SW 1271 (cell line): Measurements from ENCODE around the gene AGAP1.

Source experiments
- DNase-seq, 2 experiments: peaks; one replicate each; lab custom pipeline; 2025; lab: John Stamatoyannopoulos, UW

AGAP1 gene

DNA sequence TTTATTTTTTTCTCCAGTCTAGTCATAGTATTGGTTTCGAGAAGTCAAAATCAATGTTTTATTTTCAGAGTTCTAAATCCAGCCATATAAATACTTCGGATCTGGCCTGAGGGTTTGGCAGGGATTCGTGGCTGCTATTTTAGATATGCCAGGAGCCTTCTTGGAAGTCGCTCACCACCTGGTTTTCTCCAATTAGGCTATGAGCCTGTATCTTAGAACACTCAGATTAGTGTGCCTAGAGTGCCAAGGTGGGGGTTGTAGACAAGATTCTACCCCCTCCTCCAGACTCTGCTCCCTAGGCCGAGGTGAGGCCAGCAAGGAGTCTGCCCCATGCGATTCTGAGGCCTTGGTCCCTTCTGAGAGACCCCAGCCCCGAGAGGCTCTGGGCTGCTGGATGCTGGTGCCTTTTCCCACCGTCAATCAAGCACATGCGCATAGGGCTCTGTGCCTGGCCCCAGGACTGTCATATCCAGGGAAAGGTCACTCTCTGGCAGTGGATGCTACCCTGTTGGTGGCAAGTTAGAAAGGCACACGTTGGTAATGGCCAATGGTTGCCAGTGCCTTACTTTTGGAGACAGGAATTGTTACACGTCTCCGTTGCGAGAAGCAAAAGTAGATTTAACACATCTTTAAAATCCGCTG is 197.1 kb downstream of the AGAP1 start:
- DNase-seq = no peak

DNA sequence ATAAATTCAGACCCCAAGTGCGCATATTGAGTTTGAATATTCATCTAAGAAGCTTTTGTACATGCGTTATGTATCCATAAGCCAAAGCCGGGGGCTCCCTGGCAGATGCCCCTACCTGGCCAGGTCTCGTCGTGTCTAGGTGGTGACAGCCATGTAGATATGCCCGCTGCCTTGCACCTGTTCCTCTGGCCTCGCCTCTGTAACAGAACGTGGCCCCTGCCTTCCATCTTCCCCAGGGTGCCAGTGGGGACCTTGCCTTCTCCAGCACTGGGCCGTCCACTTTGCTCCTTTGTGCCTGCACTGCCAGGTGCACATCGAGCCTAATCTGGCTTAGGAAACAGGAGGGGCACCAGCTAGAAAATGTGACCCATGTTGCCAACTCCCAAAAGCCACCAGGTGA is 198.2 kb downstream of the AGAP1 start:
- DNase-seq = no peak

GRCh38 chr2:235692671-235693171 is 198.9 kb downstream of the AGAP1 start:
- DNase-seq = no peak

GRCh38 chr2:235693279-235693678 is 199.4 kb downstream of the AGAP1 start:
- no peak for DNase-seq

DNA sequence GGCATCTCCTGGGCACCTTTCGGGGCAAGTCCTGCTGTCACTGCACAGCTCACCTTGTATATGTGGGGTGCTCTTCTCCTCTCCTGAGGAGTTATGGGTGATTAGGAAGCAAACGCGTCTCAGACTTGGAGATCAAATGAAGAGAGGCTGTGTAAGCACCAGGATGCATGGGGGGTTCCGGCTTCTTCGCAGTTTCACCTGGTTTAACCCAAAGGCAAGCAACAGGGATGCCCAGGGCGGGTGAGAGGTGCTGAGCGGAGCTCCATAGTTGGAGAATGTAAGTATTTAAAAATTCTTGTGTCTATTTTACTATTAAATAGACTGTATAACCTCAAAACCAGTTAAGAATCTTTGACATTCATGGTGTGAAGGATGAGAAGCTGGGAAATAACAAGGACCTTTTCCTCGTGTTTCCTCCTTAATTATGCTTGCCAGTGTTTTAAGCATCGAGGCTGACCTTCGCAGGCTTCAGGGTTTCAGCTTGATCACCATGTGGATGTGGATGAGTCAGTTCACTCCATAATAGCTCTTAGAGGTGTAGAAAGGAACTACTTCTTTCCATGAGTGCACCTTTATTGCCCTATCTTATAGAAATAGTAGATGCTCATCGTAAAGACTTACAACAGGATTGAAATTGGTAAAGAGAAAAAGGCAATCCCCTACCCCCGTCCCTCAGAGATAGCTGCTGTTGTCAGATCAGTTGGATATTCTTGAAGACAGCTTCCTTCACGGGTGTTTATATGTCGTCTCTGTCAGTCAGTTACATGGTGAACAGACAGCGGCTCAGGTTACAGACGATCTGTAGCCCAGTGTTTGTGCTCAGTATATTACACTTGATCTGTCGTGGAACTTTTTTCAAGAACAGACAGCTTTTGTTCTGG is 201.1 kb downstream of the AGAP1 start:
- DNase-seq = no peak

DNA sequence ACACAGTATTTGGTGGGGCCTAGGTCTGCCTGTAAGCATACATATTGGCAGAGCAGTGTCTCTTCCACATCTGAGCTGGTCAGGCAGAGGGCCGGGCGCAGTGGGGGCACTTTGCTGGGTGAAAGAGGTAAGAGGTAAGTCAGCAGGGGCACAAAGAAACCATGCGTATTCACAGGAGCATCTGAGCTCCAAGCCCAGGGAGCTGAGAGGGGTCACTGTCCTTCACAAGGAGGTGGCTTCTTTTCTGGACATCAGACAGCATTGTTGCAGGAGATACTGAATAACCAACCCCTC is 201.7 kb downstream of the AGAP1 start:
- DNase-seq = no peak

- no peak for DNase-seq
These were observed 203.2 kb downstream of the AGAP1 start for GRCh38 chr2:235697041-235697440.

DNA sequence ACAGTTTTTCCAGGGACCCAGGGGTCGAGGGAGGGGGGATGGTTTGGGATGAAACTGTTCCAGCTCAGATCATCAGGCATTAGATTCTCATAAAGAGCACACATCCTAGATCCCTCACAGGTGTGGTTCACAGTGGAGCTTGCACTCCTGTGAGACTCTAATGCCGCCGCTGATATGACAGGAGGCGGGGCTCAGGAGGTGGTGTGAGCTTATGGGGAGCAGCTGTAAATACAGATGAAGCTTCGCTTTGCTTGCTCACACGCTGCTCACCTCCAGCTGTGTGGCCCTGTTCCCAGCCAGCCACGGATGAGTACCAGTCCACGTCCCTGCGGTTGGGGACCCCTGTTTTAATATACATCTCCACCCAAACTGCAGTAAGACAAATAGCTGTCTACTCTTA is 204.2 kb downstream of the AGAP1 start:
- no peak for DNase-seq

GRCh38 chr2:235698491-235698890 is 204.6 kb downstream of the AGAP1 start:
- no peak for DNase-seq

DNA sequence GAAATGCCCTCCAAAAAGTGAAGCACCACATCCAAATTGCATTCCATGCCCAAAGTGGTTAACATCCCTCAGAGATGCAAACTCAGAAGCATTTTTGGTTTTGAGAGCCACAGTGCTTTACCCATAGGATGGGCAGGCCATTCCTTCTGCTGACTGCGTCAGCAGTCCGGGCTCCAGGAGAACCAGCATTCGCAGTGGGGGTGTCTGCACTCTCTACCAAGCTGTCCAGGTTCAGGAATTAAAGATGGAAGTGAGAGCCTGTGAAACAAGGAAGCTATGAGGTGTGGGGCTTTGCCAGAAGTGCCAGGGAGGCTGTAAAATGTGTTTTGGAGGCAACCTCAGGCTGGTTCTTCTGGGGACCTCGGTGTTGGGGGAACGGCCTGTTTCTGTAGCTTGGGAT is 205.7 kb downstream of the AGAP1 start:
- no peak for DNase-seq

GRCh38 chr2:235701206-235701981 is 207.6 kb downstream of the AGAP1 start:
- DNase-seq = no peak

DNA sequence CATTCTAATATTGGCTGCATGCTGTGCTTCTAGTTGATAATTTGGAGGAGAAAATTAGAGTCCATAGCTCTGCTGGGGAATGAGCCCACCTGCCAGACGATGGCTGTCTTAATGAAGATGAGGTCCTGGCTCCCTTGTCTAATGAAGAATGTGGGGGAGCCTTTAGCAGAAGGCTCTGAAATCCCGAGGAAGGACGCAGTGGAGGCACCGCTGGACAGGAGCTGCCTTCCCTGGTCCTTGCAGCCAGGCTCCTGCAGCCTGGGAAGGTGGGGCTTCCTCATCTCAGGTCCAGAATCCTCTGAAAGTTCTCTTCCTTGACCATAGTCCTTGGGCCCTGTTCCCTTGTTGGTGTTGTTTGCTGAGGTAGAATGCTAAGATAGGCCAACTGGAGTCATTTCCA is 208.3 kb downstream of the AGAP1 start:
- DNase-seq = no peak

DNA sequence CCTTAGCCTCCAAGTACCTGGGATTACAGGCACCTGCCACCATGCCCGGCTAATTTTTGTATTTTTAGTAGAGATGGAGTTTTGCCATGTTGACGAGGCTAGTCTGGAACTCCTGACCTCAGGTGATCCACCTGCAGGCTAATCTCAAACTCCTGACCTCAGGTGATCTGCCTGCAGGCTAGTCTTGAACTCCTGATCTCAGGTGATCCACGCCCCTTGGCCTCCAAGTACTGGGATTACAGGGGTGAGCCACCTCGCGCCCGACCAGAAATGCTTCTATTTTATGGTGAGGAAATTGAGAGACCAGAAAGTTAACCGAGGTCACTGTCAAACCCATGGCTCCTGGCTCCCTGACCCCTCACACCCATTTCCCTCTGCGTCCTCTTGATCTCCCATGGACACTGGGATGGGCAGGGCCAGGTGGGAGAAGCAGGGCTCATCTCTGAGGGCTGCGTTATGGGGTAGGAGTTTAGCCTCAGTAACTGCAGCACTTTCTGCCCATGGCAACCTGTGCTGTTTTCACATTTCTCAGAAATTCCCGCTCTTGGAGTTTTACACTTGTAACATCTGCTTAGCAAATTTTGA is 210.0 kb downstream of the AGAP1 start:
- DNase-seq = no peak

DNA sequence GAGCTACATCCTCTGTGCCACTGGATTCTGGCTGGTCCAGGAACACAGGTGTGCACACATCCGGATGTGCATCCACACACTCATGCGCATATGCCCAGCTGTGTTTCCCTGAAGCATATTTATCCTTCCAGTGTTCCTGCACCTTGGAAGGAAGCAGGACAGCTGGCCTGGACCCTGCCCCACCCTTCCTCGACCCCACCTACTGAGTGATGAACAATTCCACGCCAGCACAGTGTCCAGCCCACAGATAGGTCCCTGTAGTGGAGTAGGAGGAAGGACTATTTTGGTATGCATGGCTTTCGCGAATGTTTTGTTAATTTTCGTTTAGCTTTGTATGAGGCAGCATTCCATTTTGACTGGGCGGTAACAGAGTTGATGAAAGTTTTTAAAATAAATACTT is 211.5 kb downstream of the AGAP1 start:
- no peak for DNase-seq

DNA sequence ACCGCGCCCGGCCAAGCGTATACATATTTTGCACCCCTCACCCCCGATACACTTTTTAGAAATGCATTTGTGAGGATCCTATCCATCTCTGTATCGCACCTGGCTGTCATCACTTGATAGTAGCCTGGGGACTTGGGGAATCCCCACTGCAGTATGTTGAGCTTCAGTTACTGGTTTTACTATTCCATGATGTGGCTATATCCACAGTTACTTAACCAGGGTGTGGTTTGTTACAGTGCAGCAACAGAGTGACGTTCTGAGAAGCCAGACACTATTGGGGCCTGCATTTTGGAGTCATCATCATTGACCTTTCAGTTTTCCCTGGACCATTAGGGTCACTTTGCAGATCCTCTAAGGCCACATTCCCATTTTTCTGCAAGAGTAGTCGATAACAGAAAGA is 212.7 kb downstream of the AGAP1 start:
- no peak for DNase-seq

- DNase-seq = no peak
These were observed 213.7 kb downstream of the AGAP1 start for GRCh38 chr2:235707411-235708096.

DNA sequence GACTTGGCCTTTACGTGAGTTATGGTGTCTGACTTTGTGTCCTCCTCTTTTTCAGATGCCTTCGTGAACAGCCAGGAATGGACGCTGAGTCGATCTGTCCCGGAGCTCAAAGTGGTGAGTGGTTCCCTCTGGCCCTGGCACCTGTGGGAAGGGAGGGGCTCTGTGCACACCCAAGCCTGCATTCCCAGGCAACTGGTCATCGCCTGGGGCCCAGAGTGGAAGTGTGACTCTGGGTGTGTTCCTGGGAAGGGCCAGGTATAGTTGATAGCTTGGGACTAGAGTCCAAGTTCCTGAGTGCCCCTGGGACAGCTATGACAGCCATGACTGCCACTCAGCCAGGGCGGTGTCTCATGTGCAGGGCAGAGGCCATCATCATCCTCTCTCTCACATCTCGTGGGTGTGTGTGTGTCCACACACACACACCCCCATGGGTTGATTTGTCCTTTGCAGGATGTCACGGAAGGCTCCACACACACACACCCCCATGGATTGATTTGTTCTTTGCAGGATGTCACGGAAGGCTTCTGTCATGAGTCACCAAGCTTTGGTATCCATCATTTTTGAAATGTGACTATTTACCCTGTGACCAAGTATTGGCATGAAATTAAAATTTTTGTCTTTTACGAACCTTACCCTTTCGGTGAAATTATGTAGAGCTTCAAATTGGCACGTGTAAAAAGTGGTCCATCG is 215.4 kb downstream of the AGAP1 start:
- DNase-seq = peak; percentile 36 to 48

DNA sequence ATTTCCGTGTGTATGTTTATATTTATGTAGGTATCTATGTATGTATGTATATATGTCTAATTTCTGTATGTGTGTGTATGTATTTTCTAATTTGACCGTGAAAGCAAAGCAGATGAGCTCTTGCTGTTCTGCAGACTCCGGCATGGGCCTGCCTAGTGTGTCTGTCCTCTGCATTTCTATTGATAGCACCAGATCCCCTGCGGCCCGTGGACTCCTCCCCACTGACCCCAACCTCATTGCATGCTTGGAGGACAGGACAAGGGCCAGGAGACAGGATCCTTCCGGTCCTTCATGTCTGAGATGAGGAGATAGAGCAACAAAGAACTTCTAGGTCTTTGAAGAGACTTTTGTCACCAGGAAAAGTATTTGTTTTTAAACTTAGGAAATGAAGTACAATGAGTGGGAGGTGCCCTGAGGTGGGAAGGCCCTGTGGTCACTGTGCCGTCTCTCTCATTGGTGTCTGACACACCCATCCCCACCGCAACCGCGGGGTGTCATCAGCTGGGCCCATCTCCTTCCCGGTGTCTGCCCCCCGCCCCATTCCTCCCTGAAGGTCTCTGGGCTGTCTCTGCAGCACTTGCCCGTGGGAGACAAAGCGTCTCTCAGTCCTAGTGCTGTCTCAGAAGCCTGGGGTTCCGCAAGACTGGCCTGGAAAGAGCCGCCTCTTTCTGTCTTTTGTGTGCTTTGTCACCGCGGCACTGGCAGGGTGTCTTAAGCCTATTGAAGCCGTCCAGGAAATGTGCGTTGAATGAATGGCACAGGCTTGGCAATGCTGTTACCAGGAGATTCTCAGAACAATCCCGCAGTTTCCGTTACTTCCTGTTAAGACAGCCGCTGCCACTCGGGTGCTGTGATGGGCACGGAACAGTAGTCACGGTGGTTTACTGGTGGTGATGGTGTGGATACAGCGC is 216.4 kb downstream of the AGAP1 start:
- no peak for DNase-seq

- no peak for DNase-seq
These were observed 217.1 kb downstream of the AGAP1 start for GRCh38 chr2:235710933-235711332.

DNA sequence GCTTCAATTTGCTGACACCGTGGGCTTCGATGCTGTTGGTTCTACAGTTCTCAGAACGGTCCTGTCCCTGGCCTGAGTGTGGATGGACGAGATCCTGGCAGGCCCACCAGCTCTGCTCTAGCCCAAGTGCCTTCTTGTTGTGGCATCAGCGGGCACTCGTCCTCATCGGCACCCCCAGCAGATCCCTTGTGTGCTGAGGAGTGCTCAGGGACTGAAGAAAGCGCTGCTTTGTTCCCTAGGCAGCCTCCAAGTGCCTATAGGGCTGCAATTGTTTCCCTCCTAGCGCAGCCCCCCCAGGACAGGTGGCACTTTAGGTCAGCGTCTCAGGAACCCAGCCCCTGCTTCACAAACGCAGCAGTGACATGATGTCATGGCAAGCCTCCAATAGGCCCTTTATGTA is 217.7 kb downstream of the AGAP1 start:
- no peak for DNase-seq
